Esophagus (tissue), 2 donors: ENCODE data around the gene SMIM10. TPM values are rescaled to one million over a fixed set of nuclear protein-coding genes. Genes with fewer than 3 reads are reported as not detected.
A peak's percentile ranks its signal among the peaks of the same experiment; 100 is the strongest.
"Not testable (repeated sequence)": the region's sequence is repeated elsewhere in the genome, so short reads cannot be mapped to it uniquely, and the experiment has no call there.

Experiments used
- H3K27ac ChIP-seq, 2 donors: one replicate each; pipeline ENCODE4 v1.5.1; 2013; ENCODE audit warnings: low read depth in 2 of 2, mild to moderate bottlenecking in 2 of 2, inconsistent platforms in 1 of 2, low read length in 1 of 2, moderate library complexity in 1 of 2
- H3K27me3 ChIP-seq, 2 donors: one replicate each; pipeline ENCODE4 v1.6.1; 2013; ENCODE audit warnings: low read length in 2 of 2, control low read depth in 1 of 2, mild to moderate bottlenecking in 1 of 2; ENCODE audit not compliant: insufficient read depth in 2 of 2, control insufficient read depth in 1 of 2
- H3K36me3 ChIP-seq, 2 donors: one replicate each; pipeline ENCODE4 v1.6.1; 2013; ENCODE audit warnings: low read length in 1 of 2; ENCODE audit not compliant: control insufficient read depth in 2 of 2, insufficient read depth in 2 of 2
- H3K4me1 ChIP-seq, 2 donors: one replicate each; pipeline ENCODE4 v1.6.1; 2013; ENCODE audit warnings: low read length in 1 of 2; ENCODE audit not compliant: control insufficient read depth in 2 of 2, insufficient read depth in 2 of 2
- H3K4me3 ChIP-seq, 2 donors: one replicate each; pipeline ENCODE4 v1.5.1; 2013; ENCODE audit warnings: low read length in 2 of 2, mild to moderate bottlenecking in 2 of 2, low read depth in 1 of 2, moderate library complexity in 1 of 2
- H3K9me3 ChIP-seq, 2 donors: one replicate each; pipeline ENCODE4 v1.6.1; 2013; ENCODE audit warnings: mild to moderate bottlenecking in 2 of 2, low read depth in 1 of 2, low read length in 1 of 2, moderate library complexity in 1 of 2; ENCODE audit not compliant: control insufficient read depth in 2 of 2, insufficient read depth in 1 of 2
- WGBS, 2 donors: extraction: QIAGEN DNeasy Blood & Tissue Kit; methylation state at CpG; one replicate each; pipeline ENCODE4 v1.1.7; 2013; 5-methylcytosine and 5-hydroxymethylcytosine counted together
- polyA plus RNA-seq, 2 donors: library from polyadenylated mRNA; stranded (reverse); fragments of 200-250 nt; gene quantifications; one replicate each; pipeline ENCODE4 v1.2.3, GENCODE V29; 2013
- donor health status: healthy with polysubstance abuse.
- donor health status: Bipolar disorder and iron deficiency.

The SMIM10 gene
- polyA plus RNA-seq, 2 donors, result 1.8 to 2.3 TPM

GRCh38 chrX:135006187-135006586 lies 15.4 kb downstream of the SMIM10 start:
- Histone ChIP-seq H3K27ac (no peak overlapping the region), H3K36me3 (no peaks in the 10 kb centered on the region), H3K9me3 (no peaks in the 10 kb centered on the region), H3K4me3 (no peak overlapping the region), H3K4me1 (peaks cover 0 to 4% of the 10 kb centered on the region in 2 donors), H3K27me3 (no peaks in the 10 kb centered on the region)
- WGBS, 2 donors, result 77 to 88% methylated on average over 4 of the region's 4 CpGs

GRCh38 chrX:135009057-135009610 lies 18.3 kb downstream of the SMIM10 start:
- no peaks in the 10 kb centered on the region for H3K36me3 ChIP-seq
- peak overlapping the region in 1 of 2 donors; percentile 3 for H3K27ac ChIP-seq
- 58 to 63% methylated on average over 1 of the region's 1 CpG for WGBS, 2 donors
- H3K4me1 ChIP-seq, result peaks cover 0 to 4% of the 10 kb centered on the region in 2 donors
- H3K27me3 ChIP-seq, result no peaks in the 10 kb centered on the region
- no peak overlapping the region for H3K4me3 ChIP-seq
- no peaks in the 10 kb centered on the region for H3K9me3 ChIP-seq

GRCh38 chrX:135009838-135010237 lies 19.0 kb downstream of the SMIM10 start:
- peak overlapping the region in 1 of 2 donors; percentile 63 for H3K27ac ChIP-seq
- H3K27me3 ChIP-seq, result no peaks in the 10 kb centered on the region
- no peak overlapping the region for H3K4me3 ChIP-seq
- H3K9me3 ChIP-seq, result no peaks in the 10 kb centered on the region
- H3K36me3 ChIP-seq, result no peaks in the 10 kb centered on the region
- 46 to 65% methylated on average over 4 of the region's 4 CpGs for WGBS, 2 donors
- H3K4me1 ChIP-seq, result peaks cover 0 to 4% of the 10 kb centered on the region in 2 donors

GRCh38 chrX:135010921-135011320 lies 20.1 kb downstream of the SMIM10 start:
- Histone ChIP-seq H3K4me1 (peaks cover 0 to 4% of the 10 kb centered on the region in 2 donors), H3K27ac (no peak overlapping the region), H3K9me3 (no peaks in the 10 kb centered on the region), H3K36me3 (no peaks in the 10 kb centered on the region), H3K4me3 (no peak overlapping the region), H3K27me3 (no peaks in the 10 kb centered on the region)
- WGBS, 2 donors, result 65 to 71% methylated on average over 4 of the region's 4 CpGs

GRCh38 chrX:135015523-135016245 lies 24.9 kb downstream of the SMIM10 start:
- Histone ChIP-seq H3K4me1 (peaks cover 0 to 2% of the 10 kb centered on the region in 2 donors), H3K9me3 (no peaks in the 10 kb centered on the region), H3K36me3 (no peaks in the 10 kb centered on the region), H3K27me3 (no peaks in the 10 kb centered on the region), H3K27ac (peak overlapping the region in 1 of 2 donors; percentile 18), H3K4me3 (no peak overlapping the region)
- 43 to 45% methylated on average over 2 of the region's 2 CpGs for WGBS, 2 donors

- not testable (repeated sequence) for H3K9me3 ChIP-seq, H3K36me3 ChIP-seq, H3K27ac ChIP-seq, H3K4me3 ChIP-seq, H3K27me3 ChIP-seq, H3K4me1 ChIP-seq
- WGBS, 2 donors, result 81 to 88% methylated on average over 8 of the region's 8 CpGs
Measured at GRCh38 chrX:135019890-135020289, 29.1 kb downstream of the SMIM10 start.

- not testable (repeated sequence) for H3K36me3 ChIP-seq, H3K4me1 ChIP-seq, H3K9me3 ChIP-seq, H3K27me3 ChIP-seq, H3K4me3 ChIP-seq
- WGBS, 2 donors, result 53 to 57% methylated on average over 6 of the region's 6 CpGs
- peak overlapping the region in 1 of 2 donors; percentile 49 for H3K27ac ChIP-seq
Measured at GRCh38 chrX:135023791-135024190, 33.0 kb downstream of the SMIM10 start.

GRCh38 chrX:135024526-135024925 lies 33.7 kb downstream of the SMIM10 start:
- WGBS, 2 donors, result 37 to 60% methylated on average over 9 of the region's 9 CpGs
- H3K36me3 ChIP-seq, result no peaks in the 10 kb centered on the region
- H3K4me3 ChIP-seq, result no peak overlapping the region
- no peaks in the 10 kb centered on the region for H3K9me3 ChIP-seq
- H3K4me1 ChIP-seq, result no peaks in the 10 kb centered on the region
- no peaks in the 10 kb centered on the region for H3K27me3 ChIP-seq
- H3K27ac ChIP-seq, result peak overlapping the region; percentile 55 to 73

- H3K27me3 ChIP-seq, H3K36me3 ChIP-seq, H3K4me1 ChIP-seq, H3K9me3 ChIP-seq, H3K4me3 ChIP-seq: not testable (repeated sequence)
- H3K27ac ChIP-seq, result peak overlapping the region in 1 of 2 donors; percentile 42
- WGBS, 2 donors, result 50 to 61% methylated on average over 9 of the region's 9 CpGs
Measured at GRCh38 chrX:135030207-135030963, 39.6 kb downstream of the SMIM10 start.
